Astrocyte (in vitro differentiated cells and primary cell): Measurements from ENCODE around the gene SLC12A6.

Experiments
- CTCF ChIP-seq: IDR thresholded peaks from 2 replicates; pipeline ENCODE4 v1.5.1; 2011; ENCODE audit warnings: low read depth, mild to moderate bottlenecking, inconsistent platforms, low read length, moderate library complexity; ENCODE audit not compliant: insufficient read depth
- EZH2 ChIP-seq: IDR thresholded peaks from 2 replicates; pipeline ENCODE4 v1.6.1; 2012; ENCODE audit warnings: mild to moderate bottlenecking, low read length, inconsistent platforms; ENCODE audit not compliant: insufficient read depth

- no peak for TF ChIP-seq CTCF
- TF ChIP-seq EZH2: no peak
Observed at GRCh38 chr15:34330279-34330678, 7.3 kb downstream of the SLC12A6 start.
